ENCODE data around the gene FAM193A.

DNA sequence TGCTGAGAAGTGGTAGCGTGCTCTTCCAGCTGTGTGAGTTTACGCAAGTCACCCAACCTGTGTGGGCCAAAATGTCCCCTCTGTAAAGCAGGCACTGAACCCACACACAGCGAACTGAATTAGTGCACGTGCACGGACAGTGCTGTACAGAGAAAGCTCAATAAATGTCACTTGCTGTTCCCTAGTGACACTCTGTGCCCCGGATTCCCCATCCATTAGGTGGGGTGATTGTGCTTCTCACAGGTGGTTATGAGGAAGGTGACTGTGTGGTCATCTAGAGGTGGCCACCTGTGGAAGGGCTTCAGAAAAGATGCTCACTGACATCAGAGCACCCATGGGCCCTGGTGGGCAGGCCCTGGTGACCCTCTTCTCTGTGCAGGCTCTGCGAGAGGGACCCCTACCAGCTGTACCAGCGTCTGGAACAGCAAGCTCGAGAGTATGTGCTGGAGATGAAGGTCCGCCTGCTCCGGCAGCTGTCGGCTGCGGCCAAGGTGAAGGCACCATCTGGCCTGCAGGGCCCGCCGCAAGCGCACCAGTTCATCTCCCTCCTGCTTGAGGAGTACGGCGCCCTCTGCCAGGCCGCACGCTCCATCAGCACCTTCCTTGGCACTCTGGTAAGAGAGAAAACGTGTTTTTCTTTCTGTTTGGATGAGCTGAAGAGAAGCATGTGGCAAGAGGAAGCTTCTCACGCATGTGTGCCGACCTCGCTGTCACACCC is 94.3 kb downstream of the FAM193A start:
- TF ChIP-seq, protein P1, sequence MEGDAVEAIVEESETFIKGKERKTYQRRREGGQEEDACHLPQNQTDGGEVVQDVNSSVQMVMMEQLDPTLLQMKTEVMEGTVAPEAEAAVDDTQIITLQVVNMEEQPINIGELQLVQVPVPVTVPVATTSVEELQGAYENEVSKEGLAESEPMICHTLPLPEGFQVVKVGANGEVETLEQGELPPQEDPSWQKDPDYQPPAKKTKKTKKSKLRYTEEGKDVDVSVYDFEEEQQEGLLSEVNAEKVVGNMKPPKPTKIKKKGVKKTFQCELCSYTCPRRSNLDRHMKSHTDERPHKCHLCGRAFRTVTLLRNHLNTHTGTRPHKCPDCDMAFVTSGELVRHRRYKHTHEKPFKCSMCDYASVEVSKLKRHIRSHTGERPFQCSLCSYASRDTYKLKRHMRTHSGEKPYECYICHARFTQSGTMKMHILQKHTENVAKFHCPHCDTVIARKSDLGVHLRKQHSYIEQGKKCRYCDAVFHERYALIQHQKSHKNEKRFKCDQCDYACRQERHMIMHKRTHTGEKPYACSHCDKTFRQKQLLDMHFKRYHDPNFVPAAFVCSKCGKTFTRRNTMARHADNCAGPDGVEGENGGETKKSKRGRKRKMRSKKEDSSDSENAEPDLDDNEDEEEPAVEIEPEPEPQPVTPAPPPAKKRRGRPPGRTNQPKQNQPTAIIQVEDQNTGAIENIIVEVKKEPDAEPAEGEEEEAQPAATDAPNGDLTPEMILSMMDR (IDR thresholded peaks at IDR 0.05): no peak; the same call in 1 of the 2 replicates
- TF ChIP-seq ZFX (IDR thresholded peaks at IDR 0.05; ENCODE audit: borderline replicate concordance): no peak
